ENCODE results near the gene LAPTM5. TPM values are rescaled to one million over a fixed set of nuclear protein-coding genes. Genes with fewer than 3 reads are reported as not detected.
A peak's percentile ranks its signal among the peaks of the same experiment; 100 is the strongest.

The LAPTM5 gene
- total RNA-seq, 1 experiment from 2014 or later, result 0.15 TPM

DNA sequence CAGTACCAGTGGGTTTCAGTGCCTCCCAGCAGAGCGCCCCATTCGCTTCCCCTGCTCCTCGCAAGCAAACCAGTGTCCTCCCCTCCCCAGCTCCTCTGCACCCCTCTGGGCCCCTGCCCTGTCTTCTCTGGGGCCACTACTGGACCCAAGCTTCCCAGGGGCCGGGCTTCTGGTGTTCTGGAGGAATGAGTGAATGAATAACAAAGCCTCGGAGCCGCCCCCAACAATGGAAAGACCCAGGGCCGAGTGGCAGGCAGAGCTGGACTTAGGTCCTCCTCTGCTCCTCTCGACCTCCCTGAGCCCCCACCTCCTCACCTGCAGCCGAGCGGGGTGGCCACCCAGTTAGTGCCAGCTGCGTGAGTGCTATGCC lies 71.8 kb downstream of the LAPTM5 start:
- no peak overlapping the region for H2AFZ ChIP-seq (ENCODE audit: low read length)
- no peak overlapping the region for H2AK5ac ChIP-seq (ENCODE audit: insufficient read length, low read length)
- H3K27ac ChIP-seq (ENCODE audit: insufficient read length, low read depth, low read length), result no peak overlapping the region
- H3K9me3 ChIP-seq (ENCODE audit: control insufficient read depth, low read depth, low read length), result no peaks in the 10 kb centered on the region
- Mint-ChIP-seq H3K4me1 (peaks cover 21 to 33% of the 10 kb centered on the region in 2 experiments), H3K9me3 (peaks cover 0 to under 1% of the 10 kb centered on the region in 2 experiments; a peak in 1 of 5 replicates), H3K27me3 (ENCODE audit: low read depth) (peaks cover 34% of the 10 kb centered on the region), H3K36me3 (ENCODE audit: insufficient read depth in 1 of 3, low read depth in 3 of 3) (no peaks in the 10 kb centered on the region; a peak in 1 of 7 replicates), H3K27ac (no peak overlapping the region; a peak in 1 of 7 replicates), H3K4me3 (peak overlapping the region; percentile 62 to 72)
- no peaks in the 10 kb centered on the region for H3K79me2 ChIP-seq (ENCODE audit: insufficient read depth, low read length)
- H3K4me2 ChIP-seq (ENCODE audit: insufficient read depth, insufficient read length, low read length), result peak overlapping the region; percentile 41
- no peak overlapping the region for H2BK12ac ChIP-seq (ENCODE audit: insufficient read length, low read depth, low read length)
- H3K23ac ChIP-seq (ENCODE audit: insufficient read length, low read depth, low read length), result no peak overlapping the region
- H3K4ac ChIP-seq (ENCODE audit: low read depth, low read length), result no peak overlapping the region
- H3K9ac ChIP-seq (ENCODE audit: extremely low read depth, insufficient read length, low read length), result peak overlapping the region; percentile 1
- H2BK120ac ChIP-seq (ENCODE audit: low read depth, low read length, poor library complexity, severe bottlenecking), result no peak overlapping the region
- H2BK5ac ChIP-seq (ENCODE audit: insufficient read length, low read length), result no peak overlapping the region
- no peak overlapping the region for H4K5ac ChIP-seq (ENCODE audit: insufficient read length, low read depth, low read length)
- no peak overlapping the region for H4K91ac ChIP-seq (ENCODE audit: insufficient read length, low read depth, low read length)
- H3K56ac ChIP-seq (ENCODE audit: insufficient read length, low read depth, low read length), result no peak overlapping the region
- no peaks in the 10 kb centered on the region for H3K79me1 ChIP-seq (ENCODE audit: insufficient read depth, low read depth, low read length, poor library complexity, severe bottlenecking)
- H3K14ac ChIP-seq (ENCODE audit: insufficient read depth, low read length), result peak overlapping the region; percentile 74; the same call in 1 of the 2 replicates
- H3K27me3 ChIP-seq (ENCODE audit: insufficient read depth, low read length), result no peaks in the 10 kb centered on the region
- DNase-seq, result no peak
- no peak overlapping the region for H2BK20ac ChIP-seq (ENCODE audit: low read depth, low read length, poor library complexity, severe bottlenecking)
- peak overlapping the region; percentile 41 for H3K18ac ChIP-seq (ENCODE audit: insufficient read length, low read depth, low read length)
- H3K4me1 ChIP-seq (ENCODE audit: insufficient read depth, low read length), result peaks cover 13% of the 10 kb centered on the region
- H4K20me1 ChIP-seq (ENCODE audit: control insufficient read depth, insufficient read depth, insufficient read length), result no peaks in the 10 kb centered on the region
- H2BK15ac ChIP-seq (ENCODE audit: low read depth, low read length), result no peak overlapping the region
- TF ChIP-seq, protein P1, sequence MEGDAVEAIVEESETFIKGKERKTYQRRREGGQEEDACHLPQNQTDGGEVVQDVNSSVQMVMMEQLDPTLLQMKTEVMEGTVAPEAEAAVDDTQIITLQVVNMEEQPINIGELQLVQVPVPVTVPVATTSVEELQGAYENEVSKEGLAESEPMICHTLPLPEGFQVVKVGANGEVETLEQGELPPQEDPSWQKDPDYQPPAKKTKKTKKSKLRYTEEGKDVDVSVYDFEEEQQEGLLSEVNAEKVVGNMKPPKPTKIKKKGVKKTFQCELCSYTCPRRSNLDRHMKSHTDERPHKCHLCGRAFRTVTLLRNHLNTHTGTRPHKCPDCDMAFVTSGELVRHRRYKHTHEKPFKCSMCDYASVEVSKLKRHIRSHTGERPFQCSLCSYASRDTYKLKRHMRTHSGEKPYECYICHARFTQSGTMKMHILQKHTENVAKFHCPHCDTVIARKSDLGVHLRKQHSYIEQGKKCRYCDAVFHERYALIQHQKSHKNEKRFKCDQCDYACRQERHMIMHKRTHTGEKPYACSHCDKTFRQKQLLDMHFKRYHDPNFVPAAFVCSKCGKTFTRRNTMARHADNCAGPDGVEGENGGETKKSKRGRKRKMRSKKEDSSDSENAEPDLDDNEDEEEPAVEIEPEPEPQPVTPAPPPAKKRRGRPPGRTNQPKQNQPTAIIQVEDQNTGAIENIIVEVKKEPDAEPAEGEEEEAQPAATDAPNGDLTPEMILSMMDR (conservative IDR thresholded peaks at IDR 0.05), result no peak
- H3T11ph ChIP-seq (ENCODE audit: low read length), result no peak overlapping the region
- H4K8ac ChIP-seq (replicated peaks; ENCODE audit: insufficient read length, low read depth, low read length), result no peak overlapping the region
- H3K23me2 ChIP-seq (ENCODE audit: insufficient read length, low read depth, low read length, poor library complexity, severe bottlenecking), result no peaks in the 10 kb centered on the region
- no CpG with 5 or more reads among the region's 11 CpGs for WGBS (ENCODE audit: extremely low coverage, insufficient read length, low lambda C conversion rate)
